Karpas-422 (cell line): ENCODE data around the gene ZNF41. TPM values are rescaled to one million over a fixed set of nuclear protein-coding genes. Genes with fewer than 3 reads are reported as not detected.

Experiments
- DNase-seq: peaks from one replicate; pipeline ENCODE4 v3.0.0-alpha.2; 2015
- H2AFZ ChIP-seq: fragments of 200-600 bp; sonication (generic); 2 replicates; pipeline ENCODE4 v1.6.1; 2014; ENCODE audit warnings: antibody characterized with exemption, low read length, mixed read lengths
- H3K27ac ChIP-seq: fragments of 200-600 bp; sonication (generic); 2 replicates; pipeline ENCODE4 v1.5.1; 2014; ENCODE audit warnings: mild to moderate bottlenecking, low read length, moderate library complexity
- H3K27me3 ChIP-seq: fragments of 200-600 bp; sonication (generic); 2 replicates; pipeline ENCODE4 v1.6.1; 2014; ENCODE audit warnings: low read length, mixed read lengths
- H3K36me3 ChIP-seq: fragments of 200-600 bp; sonication (generic); 2 replicates; pipeline ENCODE4 v1.6.1; 2014; ENCODE audit warnings: low read length, mixed read lengths; ENCODE audit not compliant: insufficient read depth
- H3K4me1 ChIP-seq: fragments of 200-600 bp; sonication (generic); 2 replicates; pipeline ENCODE4 v1.6.1; 2014; ENCODE audit warnings: mild to moderate bottlenecking, low read length, mixed read lengths
- H3K4me2 ChIP-seq: fragments of 200-600 bp; sonication (generic); 2 replicates; pipeline ENCODE4 v1.6.1; 2014; ENCODE audit warnings: low read length, low read depth, mild to moderate bottlenecking; ENCODE audit not compliant: poor library complexity, severe bottlenecking
- H3K4me3 ChIP-seq: fragments of 200-600 bp; sonication (generic); 2 replicates; pipeline ENCODE4 v1.5.1; 2014; ENCODE audit warnings: mild to moderate bottlenecking, antibody characterized with exemption, low read length, mixed read lengths
- H3K79me2 ChIP-seq: fragments of 200-600 bp; sonication (generic); 2 replicates; pipeline ENCODE4 v1.6.1; 2014; ENCODE audit warnings: mild to moderate bottlenecking, low read length, mixed read lengths
- H3K9ac ChIP-seq: fragments of 200-600 bp; sonication (generic); 2 replicates; pipeline ENCODE4 v1.6.0; 2014; ENCODE audit warnings: low read length
- H3K9me2 ChIP-seq: fragments of 200-600 bp; sonication (generic), shearing (Covaris generic); replicated peaks from 2 replicates; pipeline ENCODE4 v1.6.0; 2014; ENCODE audit warnings: mild to moderate bottlenecking, low read length, moderate library complexity; ENCODE audit not compliant: insufficient read depth
- H3K9me3 ChIP-seq: fragments of 300-700, 200-600 bp; sonication (generic); 2 replicates; pipeline ENCODE4 v1.6.1; 2014; ENCODE audit warnings: low read length, mixed read lengths
- H4K20me1 ChIP-seq: fragments of 200-600 bp; sonication (generic); 2 replicates; pipeline ENCODE4 v1.6.1; 2014; ENCODE audit warnings: mild to moderate bottlenecking, antibody characterized with exemption, low read length, low read depth; ENCODE audit not compliant: insufficient read depth
- total RNA-seq: library from RNA; depleted of rRNA; stranded (reverse); fragments of >200 nt; shearing (Covaris generic); gene quantifications from 2 replicates; pipeline ENCODE4 v1.2.3, GENCODE V29; 2014; ENCODE audit warnings: low replicate concordance; rRNA removed

Gene ZNF41
- total RNA-seq, result 9.7 and 11.1 TPM in 2 replicates

- H3K4me1 ChIP-seq, result peaks cover 27% of the 10 kb centered on the region
- H3K9ac ChIP-seq, result peak within 1 kb of the TSS; percentile 81
- H3K9me3 ChIP-seq, result no peaks in the 10 kb centered on the region
- no peaks in the 10 kb centered on the region for H4K20me1 ChIP-seq
- peak within 1 kb of the TSS; percentile 63 for H3K27ac ChIP-seq
- H3K36me3 ChIP-seq, result no peaks in the 10 kb centered on the region
- no peaks in the 10 kb centered on the region for H3K27me3 ChIP-seq
- H3K9me2 ChIP-seq, result no peaks in the 10 kb centered on the region
- peak; percentile 94 for DNase-seq
- H2AFZ ChIP-seq, result no peak within 1 kb of the TSS
- H3K4me3 ChIP-seq, result peak within 1 kb of the TSS; percentile 63
- H3K79me2 ChIP-seq, result peaks cover 44% of the 10 kb centered on the region
- peak within 1 kb of the TSS; percentile 81 for H3K4me2 ChIP-seq
Observed at GRCh38 chrX:47482512-47483305, at the start of gene ZNF41. Gene ZNF41, minus strand, starts transcription at chrX:47483222. Its CDS starts 15,741 bp downstream, at chrX:47467481.

- H3K9ac ChIP-seq, result no peak overlapping the region
- H3K36me3 ChIP-seq, result no peaks in the 10 kb centered on the region
- no peak overlapping the region for H3K4me2 ChIP-seq
- H2AFZ ChIP-seq, result no peak overlapping the region
- no peaks in the 10 kb centered on the region for H3K4me1 ChIP-seq
- no peaks in the 10 kb centered on the region for H3K27me3 ChIP-seq
- no peak for DNase-seq
- no peaks in the 10 kb centered on the region for H3K9me2 ChIP-seq
- no peaks in the 10 kb centered on the region for H3K79me2 ChIP-seq
- H3K4me3 ChIP-seq, result no peak overlapping the region
- H3K27ac ChIP-seq, result no peak overlapping the region
- no peaks in the 10 kb centered on the region for H4K20me1 ChIP-seq
- H3K9me3 ChIP-seq, result no peaks in the 10 kb centered on the region
Observed at GRCh38 chrX:47530049-47530448, 47.0 kb upstream of the ZNF41 start.

GRCh38 chrX:47529548-47529947 is 46.5 kb upstream of the ZNF41 start:
- Histone ChIP-seq H3K4me2 (no peak overlapping the region), H3K9me2 (no peaks in the 10 kb centered on the region), H3K27me3 (no peaks in the 10 kb centered on the region), H3K27ac (no peak overlapping the region), H3K9me3 (no peaks in the 10 kb centered on the region), H3K4me1 (no peaks in the 10 kb centered on the region), H3K4me3 (no peak overlapping the region), H4K20me1 (no peaks in the 10 kb centered on the region), H3K79me2 (no peaks in the 10 kb centered on the region), H3K9ac (no peak overlapping the region), H2AFZ (no peak overlapping the region), H3K36me3 (no peaks in the 10 kb centered on the region)
- no peak for DNase-seq

- no peaks in the 10 kb centered on the region for H3K79me2 ChIP-seq
Observed at GRCh38 chrX:47523713-47524166, 40.7 kb upstream of the ZNF41 start.

GRCh38 chrX:47523297-47523696 is 40.3 kb upstream of the ZNF41 start:
- H3K27me3 ChIP-seq, result no peaks in the 10 kb centered on the region
- no peak overlapping the region for H3K27ac ChIP-seq
- H3K9me2 ChIP-seq, result no peaks in the 10 kb centered on the region
- H3K4me2 ChIP-seq, result peak overlapping the region; percentile 73
- peaks cover 4% of the 10 kb centered on the region; the same call in 1 of the 2 replicates for H3K4me1 ChIP-seq
- H3K9ac ChIP-seq, result peak overlapping the region; percentile 65
- no peaks in the 10 kb centered on the region for H3K36me3 ChIP-seq
- H4K20me1 ChIP-seq, result no peaks in the 10 kb centered on the region
- DNase-seq, result peak; percentile 88
- H3K4me3 ChIP-seq, result peak overlapping the region; percentile 63
- H2AFZ ChIP-seq, result peak overlapping the region; percentile 88
- H3K79me2 ChIP-seq, result no peaks in the 10 kb centered on the region
- H3K9me3 ChIP-seq, result no peaks in the 10 kb centered on the region

More at GRCh38 chrX:47523713-47524166, 40.7 kb upstream of the ZNF41 start:
- H3K27me3 ChIP-seq, result no peaks in the 10 kb centered on the region
- H3K9me2 ChIP-seq, result no peaks in the 10 kb centered on the region
- no peaks in the 10 kb centered on the region for H4K20me1 ChIP-seq
- H3K9me3 ChIP-seq, result no peaks in the 10 kb centered on the region
- peak overlapping the region; percentile 67; the same call in 1 of the 2 replicates for H2AFZ ChIP-seq
- peak overlapping the region; percentile 65 for H3K9ac ChIP-seq
- DNase-seq, result no peak
- peak overlapping the region; percentile 73 for H3K4me2 ChIP-seq
- peaks cover 4% of the 10 kb centered on the region; the same call in 1 of the 2 replicates for H3K4me1 ChIP-seq
- no peaks in the 10 kb centered on the region for H3K36me3 ChIP-seq
- peak overlapping the region; percentile 63 for H3K4me3 ChIP-seq
- no peak overlapping the region for H3K27ac ChIP-seq

GRCh38 chrX:47518144-47518543 is 35.1 kb upstream of the ZNF41 start:
- DNase-seq, result no peak
- Histone ChIP-seq H3K4me3 (no peak overlapping the region), H3K36me3 (no peaks in the 10 kb centered on the region), H3K79me2 (no peaks in the 10 kb centered on the region), H3K4me2 (no peak overlapping the region), H3K9ac (no peak overlapping the region), H3K9me3 (no peaks in the 10 kb centered on the region), H2AFZ (no peak overlapping the region), H4K20me1 (no peaks in the 10 kb centered on the region), H3K27ac (no peak overlapping the region), H3K27me3 (no peaks in the 10 kb centered on the region), H3K4me1 (peaks cover 2% of the 10 kb centered on the region; the same call in 1 of the 2 replicates), H3K9me2 (no peaks in the 10 kb centered on the region)

- no peaks in the 10 kb centered on the region for H3K9me2 ChIP-seq
- DNase-seq, result no peak
- no peak overlapping the region for H3K4me3 ChIP-seq
- H3K9me3 ChIP-seq, result no peaks in the 10 kb centered on the region
- H3K27me3 ChIP-seq, result no peaks in the 10 kb centered on the region
- no peaks in the 10 kb centered on the region for H3K36me3 ChIP-seq
- H2AFZ ChIP-seq, result no peak overlapping the region
- no peaks in the 10 kb centered on the region for H3K79me2 ChIP-seq
- H3K4me1 ChIP-seq, result no peaks in the 10 kb centered on the region
- no peak overlapping the region for H3K27ac ChIP-seq
- H4K20me1 ChIP-seq, result no peaks in the 10 kb centered on the region
- no peak overlapping the region for H3K9ac ChIP-seq
- H3K4me2 ChIP-seq, result no peak overlapping the region
Observed at GRCh38 chrX:47515941-47516665, 33.1 kb upstream of the ZNF41 start.
